HepG2 (cell line): Measurements from ENCODE around the gene LOX. TPM values are rescaled to one million over a fixed set of nuclear protein-coding genes. Genes with fewer than 3 reads are reported as not detected.
A peak's percentile ranks its signal among the peaks of the same experiment; 100 is the strongest.

Source experiments
- BORCS8-MEF2B ChIP-seq: sonication (generic); formaldehyde crosslinking; IDR thresholded peaks from 2 replicates; pipeline ENCODE4 v1.8.0; 2022; ENCODE audit warnings: mild to moderate bottlenecking, missing genetic modification reagents
- CEBPB ChIP-seq: IDR thresholded peaks from 2 replicates; pipeline ENCODE4 v1.6.1; 2011; ENCODE audit warnings: low read depth, low read length, improper control_type of control experiment, borderline replicate concordance
- CREM ChIP-seq, 2 experiments: sonication (generic) in 1 of 2; formaldehyde crosslinking in 1 of 2; IDR thresholded peaks; 2 replicates each; pipeline versions ENCODE4 v1.4.0 to v1.6.1; 2016 to 2020; ENCODE audit warnings: antibody characterized with exemption in 1 of 2, mild to moderate bottlenecking in 1 of 2, missing genetic modification reagents in 1 of 2
- DPF2 ChIP-seq: sonication (generic); formaldehyde crosslinking; IDR thresholded peaks from 2 replicates; pipeline ENCODE4 v1.4.0; 2020; ENCODE audit warnings: mild to moderate bottlenecking, low read depth, missing genetic modification reagents, borderline replicate concordance
- FOXO1 ChIP-seq: sonication (generic); formaldehyde crosslinking; IDR thresholded peaks from 2 replicates; pipeline ENCODE4 v1.4.0; 2020; ENCODE audit warnings: missing genetic modification reagents
- KDM2A ChIP-seq: sonication (generic); formaldehyde crosslinking; IDR thresholded peaks from 2 replicates; pipeline ENCODE4 v1.4.0; 2020; ENCODE audit warnings: low read depth, missing genetic modification reagents, borderline replicate concordance
- NFATC3 ChIP-seq: sonication (generic); formaldehyde crosslinking; IDR thresholded peaks from 2 replicates; pipeline ENCODE4 v1.5.1; 2020; ENCODE audit warnings: mild to moderate bottlenecking, missing genetic modification reagents
- NFKBIZ ChIP-seq: IDR thresholded peaks from 2 replicates; pipeline ENCODE4 v1.6.1; 2018; ENCODE audit warnings: missing genetic modification reagents, missing compliant biosample characterization
- ONECUT2 ChIP-seq: sonication (generic); formaldehyde crosslinking; IDR thresholded peaks from 2 replicates; pipeline ENCODE4 v1.4.0; 2020; ENCODE audit warnings: missing genetic modification reagents
- PPARG ChIP-seq: conservative IDR thresholded peaks from 2 replicates; pipeline ENCODE4 v1.6.1; 2016; ENCODE audit warnings: missing biosample characterization, missing genetic modification reagents
- SAP130 ChIP-seq: IDR thresholded peaks from 2 replicates; pipeline ENCODE4 v1.6.1; 2016; ENCODE audit warnings: low read depth
- SOX5 ChIP-seq: IDR thresholded peaks from 2 replicates; pipeline ENCODE4 v1.6.1; 2016; ENCODE audit warnings: borderline replicate concordance
- THAP11 ChIP-seq: IDR thresholded peaks from 2 replicates; pipeline ENCODE4 v1.6.1; 2016; ENCODE audit warnings: missing biosample characterization, missing genetic modification reagents
- ZFP1 ChIP-seq: IDR thresholded peaks from 2 replicates; pipeline ENCODE4 v1.6.1; 2016
- ZFP41 ChIP-seq: sonication (generic); formaldehyde crosslinking; IDR thresholded peaks from 2 replicates; pipeline ENCODE4 v1.4.0; 2020; ENCODE audit warnings: mild to moderate bottlenecking, missing genetic modification reagents, borderline replicate concordance
- ZNF143 ChIP-seq: sonication (generic); formaldehyde crosslinking; IDR thresholded peaks from 2 replicates; pipeline ENCODE4 v1.4.0; 2020; ENCODE audit warnings: missing genetic modification reagents
- ZNF552 ChIP-seq: sonication (generic); formaldehyde crosslinking; IDR thresholded peaks from 2 replicates; pipeline ENCODE4 v1.9.0; 2022; ENCODE audit warnings: missing genetic modification reagents, mild to moderate bottlenecking, borderline replicate concordance
- ZSCAN31 ChIP-seq: sonication (generic); formaldehyde crosslinking; IDR thresholded peaks from 2 replicates; pipeline ENCODE4 v1.5.0; 2020; ENCODE audit warnings: low read depth, mild to moderate bottlenecking, missing genetic modification reagents
- polyA plus RNA-seq, 8 experiments: library from polyadenylated mRNA; depleted of rRNA in 3 of 8; stranded (reverse) in 7 of 8; unstranded in 1 of 8; fragments of >200 nt; fragmentation: Illumina TruSeq in 4 of 8; extraction: Trizol in 4 of 8; gene quantifications; 2 replicates each; pipeline versions ENCODE4 v1.2.1 to v1.2.3, GENCODE V29; 2011 to 2016; ENCODE audit warnings: low read depth in 4 of 8, missing spikeins in 1 of 8, mixed read lengths in 1 of 8; ENCODE audit not compliant: insufficient read depth in 1 of 8
- total RNA-seq, 5 experiments: library from RNA; depleted of rRNA; stranded (reverse); fragments of >200 nt; fragmentation: Illumina TruSeq; extraction: Trizol; gene quantifications; 2 replicates each; pipeline ENCODE4 v1.2.3, GENCODE V29; 2016; ENCODE audit warnings: low read depth in 1 of 5
- TF ChIP-seq, protein P1 (sequence below): sonication (generic); formaldehyde crosslinking; IDR thresholded peaks from 2 replicates; pipeline ENCODE4 v1.4.0; 2020; ENCODE audit warnings: missing genetic modification reagents, borderline replicate concordance
- TF ChIP-seq, protein P2 (sequence below): IDR thresholded peaks from 2 replicates; pipeline ENCODE4 v1.6.1; 2012; ENCODE audit warnings: inconsistent platforms
- TF ChIP-seq, protein P3 (sequence below), 2 experiments: sonication (generic) in 1 of 2; formaldehyde crosslinking in 1 of 2; IDR thresholded peaks; 2 replicates each; pipeline versions ENCODE4 v1.4.0 to v1.6.1; 2018 to 2020; ENCODE audit warnings: missing genetic modification reagents in 2 of 2, borderline replicate concordance in 1 of 2, low read depth in 1 of 2, mild to moderate bottlenecking in 1 of 2, missing biosample characterization in 1 of 2
- TF ChIP-seq, protein P4 (sequence below), 2 experiments: sonication (generic) in 1 of 2; formaldehyde crosslinking in 1 of 2; IDR thresholded peaks; 2 replicates each; pipeline versions ENCODE4 v1.6.1 to v1.9.0; 2014 to 2022; ENCODE audit warnings: antibody characterized with exemption in 1 of 2, borderline replicate concordance in 1 of 2, inconsistent platforms in 1 of 2, low read depth in 1 of 2, missing genetic modification reagents in 1 of 2

Gene LOX
- total and polyA plus RNA-seq, 2 of the 13 experiments (the other 11 are each of a cell fraction or from before 2014, with no cell fraction given) = 0.73 to 173 TPM

DNA sequence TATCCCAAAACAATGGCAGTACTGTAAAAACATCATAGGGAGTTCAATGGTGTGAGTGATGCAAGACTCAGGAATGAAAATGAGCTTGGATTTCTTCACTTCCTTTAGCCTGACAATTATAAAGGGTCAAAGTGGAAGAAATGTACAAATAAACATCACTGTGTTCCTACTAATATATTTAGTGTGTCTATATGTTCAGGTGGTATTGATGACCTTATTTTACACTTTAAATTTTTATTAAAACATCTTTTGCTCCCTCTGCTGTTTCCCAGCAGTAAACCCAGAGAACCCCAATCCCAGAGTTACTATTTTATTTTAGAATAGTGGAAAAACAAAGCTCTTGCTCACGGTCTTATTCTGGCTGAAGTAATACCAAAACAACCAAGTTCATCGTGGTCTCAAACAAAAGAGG, 2.0 kb downstream of the LOX start (continued):
- TF ChIP-seq, protein P1, sequence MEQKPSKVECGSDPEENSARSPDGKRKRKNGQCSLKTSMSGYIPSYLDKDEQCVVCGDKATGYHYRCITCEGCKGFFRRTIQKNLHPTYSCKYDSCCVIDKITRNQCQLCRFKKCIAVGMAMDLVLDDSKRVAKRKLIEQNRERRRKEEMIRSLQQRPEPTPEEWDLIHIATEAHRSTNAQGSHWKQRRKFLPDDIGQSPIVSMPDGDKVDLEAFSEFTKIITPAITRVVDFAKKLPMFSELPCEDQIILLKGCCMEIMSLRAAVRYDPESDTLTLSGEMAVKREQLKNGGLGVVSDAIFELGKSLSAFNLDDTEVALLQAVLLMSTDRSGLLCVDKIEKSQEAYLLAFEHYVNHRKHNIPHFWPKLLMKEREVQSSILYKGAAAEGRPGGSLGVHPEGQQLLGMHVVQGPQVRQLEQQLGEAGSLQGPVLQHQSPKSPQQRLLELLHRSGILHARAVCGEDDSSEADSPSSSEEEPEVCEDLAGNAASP = peak; percentile 61; the same call in 1 of the 2 replicates
- TF ChIP-seq KDM2A (CRISPR knock-in tag) (no peak), BORCS8-MEF2B (CRISPR knock-in tag) (no peak), PPARG (CRISPR knock-in tag) (peak; percentile 77), ZFP41 (CRISPR knock-in tag) (no peak), SAP130 (peak; percentile 71), CREM (IDR thresholded peaks at IDR 0.05) (peak; percentile 75), CREM (CRISPR knock-in tag; IDR thresholded peaks at IDR 0.05) (no peak), DPF2 (CRISPR knock-in tag) (peak; percentile 64; the same call in 1 of the 2 replicates), ZNF143 (no peak), NFKBIZ (CRISPR knock-in tag) (0 out of 2 replicates have a peak, but pooled peaks have one; percentile 35), ZFP1 (CRISPR knock-in tag) (0 out of 2 replicates have a peak, but pooled peaks have one; percentile 23), SOX5 (peak; percentile 98), THAP11 (CRISPR knock-in tag) (peak; percentile 58; the same call in 1 of the 2 replicates), CEBPB (peak; percentile 97), FOXO1 (CRISPR knock-in tag) (peak; percentile 69; the same call in 1 of the 2 replicates), NFATC3 (no peak), ONECUT2 (CRISPR knock-in tag) (peak; percentile 28; the same call in 1 of the 2 replicates), ZSCAN31 (CRISPR knock-in tag) (no peak), ZNF552 (no peak)
- TF ChIP-seq, protein P2, sequence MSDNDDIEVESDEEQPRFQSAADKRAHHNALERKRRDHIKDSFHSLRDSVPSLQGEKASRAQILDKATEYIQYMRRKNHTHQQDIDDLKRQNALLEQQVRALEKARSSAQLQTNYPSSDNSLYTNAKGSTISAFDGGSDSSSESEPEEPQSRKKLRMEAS = no peak
- TF ChIP-seq, protein P3, sequence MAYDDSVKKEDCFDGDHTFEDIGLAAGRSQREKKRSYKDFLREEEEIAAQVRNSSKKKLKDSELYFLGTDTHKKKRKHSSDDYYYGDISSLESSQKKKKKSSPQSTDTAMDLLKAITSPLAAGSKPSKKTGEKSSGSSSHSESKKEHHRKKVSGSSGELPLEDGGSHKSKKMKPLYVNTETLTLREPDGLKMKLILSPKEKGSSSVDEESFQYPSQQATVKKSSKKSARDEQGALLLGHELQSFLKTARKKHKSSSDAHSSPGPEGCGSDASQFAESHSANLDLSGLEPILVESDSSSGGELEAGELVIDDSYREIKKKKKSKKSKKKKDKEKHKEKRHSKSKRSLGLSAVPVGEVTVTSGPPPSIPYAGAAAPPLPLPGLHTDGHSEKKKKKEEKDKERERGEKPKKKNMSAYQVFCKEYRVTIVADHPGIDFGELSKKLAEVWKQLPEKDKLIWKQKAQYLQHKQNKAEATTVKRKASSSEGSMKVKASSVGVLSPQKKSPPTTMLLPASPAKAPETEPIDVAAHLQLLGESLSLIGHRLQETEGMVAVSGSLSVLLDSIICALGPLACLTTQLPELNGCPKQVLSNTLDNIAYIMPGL (CRISPR knock-in tag; IDR thresholded peaks at IDR 0.05; ENCODE audit: borderline replicate concordance in 1 of 2, low read depth in 1 of 2) = no peak
- TF ChIP-seq, protein P4, sequence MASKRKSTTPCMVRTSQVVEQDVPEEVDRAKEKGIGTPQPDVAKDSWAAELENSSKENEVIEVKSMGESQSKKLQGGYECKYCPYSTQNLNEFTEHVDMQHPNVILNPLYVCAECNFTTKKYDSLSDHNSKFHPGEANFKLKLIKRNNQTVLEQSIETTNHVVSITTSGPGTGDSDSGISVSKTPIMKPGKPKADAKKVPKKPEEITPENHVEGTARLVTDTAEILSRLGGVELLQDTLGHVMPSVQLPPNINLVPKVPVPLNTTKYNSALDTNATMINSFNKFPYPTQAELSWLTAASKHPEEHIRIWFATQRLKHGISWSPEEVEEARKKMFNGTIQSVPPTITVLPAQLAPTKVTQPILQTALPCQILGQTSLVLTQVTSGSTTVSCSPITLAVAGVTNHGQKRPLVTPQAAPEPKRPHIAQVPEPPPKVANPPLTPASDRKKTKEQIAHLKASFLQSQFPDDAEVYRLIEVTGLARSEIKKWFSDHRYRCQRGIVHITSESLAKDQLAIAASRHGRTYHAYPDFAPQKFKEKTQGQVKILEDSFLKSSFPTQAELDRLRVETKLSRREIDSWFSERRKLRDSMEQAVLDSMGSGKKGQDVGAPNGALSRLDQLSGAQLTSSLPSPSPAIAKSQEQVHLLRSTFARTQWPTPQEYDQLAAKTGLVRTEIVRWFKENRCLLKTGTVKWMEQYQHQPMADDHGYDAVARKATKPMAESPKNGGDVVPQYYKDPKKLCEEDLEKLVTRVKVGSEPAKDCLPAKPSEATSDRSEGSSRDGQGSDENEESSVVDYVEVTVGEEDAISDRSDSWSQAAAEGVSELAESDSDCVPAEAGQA (IDR thresholded peaks at IDR 0.05; ENCODE audit: low read depth) = no peak
- TF ChIP-seq, protein P4 (CRISPR knock-in tag; IDR thresholded peaks at IDR 0.05; ENCODE audit: borderline replicate concordance) = no peak
